Body of pancreas (tissue), 4 donors: Measurements from ENCODE around the gene ARID4B.

Experiments
- POLR2A ChIP-seq, 3 donors: fragments of 450-650 bp; IDR thresholded peaks; one replicate each; pipeline ENCODE4 v1.6.1; 2016; ENCODE audit warnings: antibody characterized with exemption in 3 of 3, mild to moderate bottlenecking in 2 of 3
- TF ChIP-seq, protein P1 (sequence below), 7 experiments: fragments of 450-650 bp in 4 of 7; fragments of 200-600 bp in 3 of 7; sonication (generic) in 3 of 7; IDR thresholded peaks; one replicate each; pipeline ENCODE4 v1.5.1; 2016 to 2019; ENCODE audit warnings: antibody characterized with exemption in 7 of 7

DNA sequence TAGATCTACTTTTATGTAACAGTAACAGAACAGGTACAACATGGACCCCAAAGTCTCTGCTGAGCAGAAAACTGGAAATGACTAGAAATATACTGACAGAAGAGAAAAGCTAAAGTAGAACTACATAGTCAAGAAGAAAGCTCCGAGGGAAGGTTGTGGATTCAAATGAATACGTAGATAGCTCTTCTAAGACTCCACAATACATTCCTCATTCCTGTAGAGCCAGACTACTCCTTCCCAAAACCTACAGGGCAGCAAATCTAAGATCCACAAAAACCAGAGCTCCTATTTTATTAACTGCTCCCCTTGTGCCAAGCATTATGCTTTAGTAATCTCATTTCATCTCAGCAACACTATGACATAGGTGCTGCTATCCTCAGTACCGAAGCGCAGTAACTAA lies 35.2 kb downstream of the ARID4B start:
- TF ChIP-seq, protein P1, sequence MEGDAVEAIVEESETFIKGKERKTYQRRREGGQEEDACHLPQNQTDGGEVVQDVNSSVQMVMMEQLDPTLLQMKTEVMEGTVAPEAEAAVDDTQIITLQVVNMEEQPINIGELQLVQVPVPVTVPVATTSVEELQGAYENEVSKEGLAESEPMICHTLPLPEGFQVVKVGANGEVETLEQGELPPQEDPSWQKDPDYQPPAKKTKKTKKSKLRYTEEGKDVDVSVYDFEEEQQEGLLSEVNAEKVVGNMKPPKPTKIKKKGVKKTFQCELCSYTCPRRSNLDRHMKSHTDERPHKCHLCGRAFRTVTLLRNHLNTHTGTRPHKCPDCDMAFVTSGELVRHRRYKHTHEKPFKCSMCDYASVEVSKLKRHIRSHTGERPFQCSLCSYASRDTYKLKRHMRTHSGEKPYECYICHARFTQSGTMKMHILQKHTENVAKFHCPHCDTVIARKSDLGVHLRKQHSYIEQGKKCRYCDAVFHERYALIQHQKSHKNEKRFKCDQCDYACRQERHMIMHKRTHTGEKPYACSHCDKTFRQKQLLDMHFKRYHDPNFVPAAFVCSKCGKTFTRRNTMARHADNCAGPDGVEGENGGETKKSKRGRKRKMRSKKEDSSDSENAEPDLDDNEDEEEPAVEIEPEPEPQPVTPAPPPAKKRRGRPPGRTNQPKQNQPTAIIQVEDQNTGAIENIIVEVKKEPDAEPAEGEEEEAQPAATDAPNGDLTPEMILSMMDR (IDR thresholded peaks at IDR 0.05): no peak
- TF ChIP-seq POLR2A (IDR thresholded peaks at IDR 0.05): no peak
